Mammary epithelial cell (primary cell): ENCODE data around the gene AGPAT4.

Source experiments
- EZH2 ChIP-seq: IDR thresholded peaks from 2 replicates; pipeline ENCODE4 v1.6.1; 2012; ENCODE audit warnings: low read length, inconsistent platforms, borderline replicate concordance
- TF ChIP-seq, protein P1 (sequence below), 2 donors: IDR thresholded peaks in 1 of 2; conservative IDR thresholded peaks in 1 of 2; 2 replicates each; pipeline ENCODE4 v1.5.1; 2011 to 2012; ENCODE audit warnings: inconsistent platforms in 2 of 2, low read length in 2 of 2, mild to moderate bottlenecking in 2 of 2, control low read depth in 1 of 2, low read depth in 1 of 2; ENCODE audit not compliant: insufficient read depth in 1 of 2; ENCODE audit errors: extremely low read depth in 1 of 2

DNA sequence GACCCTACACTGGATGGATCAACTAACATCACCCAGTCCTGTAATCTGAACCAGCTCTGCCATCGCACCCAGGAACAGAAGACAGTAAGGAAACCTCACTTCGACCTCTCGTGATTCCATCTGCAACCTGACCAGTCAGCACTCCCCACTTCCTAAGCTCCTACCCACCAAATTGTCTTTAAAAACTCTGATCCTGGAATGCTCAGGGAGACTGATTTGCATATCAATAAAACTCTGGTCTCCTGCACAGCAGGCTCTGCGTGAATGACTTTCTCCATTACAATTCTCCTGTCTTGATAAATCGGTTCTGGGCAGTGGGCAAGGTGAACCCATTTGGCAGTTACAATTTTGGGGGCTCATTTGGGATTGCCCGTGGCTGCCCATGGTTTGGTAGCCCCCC is 18.3 kb upstream of the AGPAT4 start:
- TF ChIP-seq, protein P1, sequence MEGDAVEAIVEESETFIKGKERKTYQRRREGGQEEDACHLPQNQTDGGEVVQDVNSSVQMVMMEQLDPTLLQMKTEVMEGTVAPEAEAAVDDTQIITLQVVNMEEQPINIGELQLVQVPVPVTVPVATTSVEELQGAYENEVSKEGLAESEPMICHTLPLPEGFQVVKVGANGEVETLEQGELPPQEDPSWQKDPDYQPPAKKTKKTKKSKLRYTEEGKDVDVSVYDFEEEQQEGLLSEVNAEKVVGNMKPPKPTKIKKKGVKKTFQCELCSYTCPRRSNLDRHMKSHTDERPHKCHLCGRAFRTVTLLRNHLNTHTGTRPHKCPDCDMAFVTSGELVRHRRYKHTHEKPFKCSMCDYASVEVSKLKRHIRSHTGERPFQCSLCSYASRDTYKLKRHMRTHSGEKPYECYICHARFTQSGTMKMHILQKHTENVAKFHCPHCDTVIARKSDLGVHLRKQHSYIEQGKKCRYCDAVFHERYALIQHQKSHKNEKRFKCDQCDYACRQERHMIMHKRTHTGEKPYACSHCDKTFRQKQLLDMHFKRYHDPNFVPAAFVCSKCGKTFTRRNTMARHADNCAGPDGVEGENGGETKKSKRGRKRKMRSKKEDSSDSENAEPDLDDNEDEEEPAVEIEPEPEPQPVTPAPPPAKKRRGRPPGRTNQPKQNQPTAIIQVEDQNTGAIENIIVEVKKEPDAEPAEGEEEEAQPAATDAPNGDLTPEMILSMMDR (conservative IDR thresholded peaks at IDR 0.05 in 1 of 2, IDR thresholded peaks at IDR 0.05 in 1 of 2; ENCODE audit: extremely low read depth in 1 of 2, insufficient read depth in 1 of 2, low read depth in 1 of 2, low read length in 2 of 2): no peak
- no peak for TF ChIP-seq EZH2
